Measurements from ENCODE around the gene SORBS1. TPM values are rescaled to one million over a fixed set of nuclear protein-coding genes. Genes with fewer than 3 reads are reported as not detected.

Gene SORBS1
- total and polyA plus RNA-seq, 4 donors = 33.2 to 71.3 (median 44.1) TPM

GRCh38 chr10:95441547-95441923 lies 119.6 kb downstream of the SORBS1 start:
- no peak for TF ChIP-seq RXRA (IDR thresholded peaks at IDR 0.05)
- no peak for TF ChIP-seq EGR1 (IDR thresholded peaks at IDR 0.05; ENCODE audit: low read depth in 2 of 2)
- TF ChIP-seq GABPA (IDR thresholded peaks at IDR 0.05 in 1 of 2, conservative IDR thresholded peaks at IDR 0.05 in 1 of 2) = no peak
- no peak for TF ChIP-seq ATF3 (IDR thresholded peaks at IDR 0.05)
- TF ChIP-seq HNF4A (conservative IDR thresholded peaks at IDR 0.05) = no peak
- TF ChIP-seq JUND (IDR thresholded peaks at IDR 0.05) = no peak
- no peak for TF ChIP-seq CTCF (IDR thresholded peaks at IDR 0.05; ENCODE audit: low read depth, low read length, missing input control)
- TF ChIP-seq RAD21 (IDR thresholded peaks at IDR 0.05) = no peak
- no peak for TF ChIP-seq SP1 (IDR thresholded peaks at IDR 0.05)
- TF ChIP-seq TAF1 (conservative IDR thresholded peaks at IDR 0.05) = no peak
- Histone ChIP-seq H3K27ac (ENCODE audit: low read depth in 1 of 2, low read length in 2 of 2) (peak overlapping the region; percentile 4 to 48), H3K9ac (ENCODE audit: low read depth in 1 of 2, low read length in 2 of 2) (no peak overlapping the region), H3K4me1 (ENCODE audit: control insufficient read depth in 4 of 4, insufficient read depth in 4 of 4, low read length in 3 of 4) (peaks cover 2 to 35% (median 23%) of the 10 kb centered on the region in 4 donors), H3K9me3 (ENCODE audit: control insufficient read depth in 4 of 4, low read length in 3 of 4) (no peaks in the 10 kb centered on the region), H3K36me3 (ENCODE audit: control insufficient read depth in 4 of 4, insufficient read depth in 3 of 4, low read depth in 1 of 4, low read length in 3 of 4) (peaks cover 0 to 7% (median 3%) of the 10 kb centered on the region in 4 donors), H3K4me3 (ENCODE audit: low read depth in 1 of 3, low read length in 3 of 3) (no peak overlapping the region), H3K27me3 (ENCODE audit: control insufficient read depth in 4 of 4, insufficient read depth in 4 of 4, low read length in 3 of 4) (no peaks in the 10 kb centered on the region)
- 94% methylated on average over 2 of the region's 2 CpGs for WGBS
- no peak for DNase-seq (ENCODE audit: low spot score)

- Histone ChIP-seq H3K27me3 (ENCODE audit: control insufficient read depth in 4 of 4, insufficient read depth in 4 of 4, low read length in 3 of 4) (no peaks in the 10 kb centered on the region), H3K36me3 (ENCODE audit: control insufficient read depth in 4 of 4, insufficient read depth in 3 of 4, low read depth in 1 of 4, low read length in 3 of 4) (peaks cover 0 to 7% (median 3%) of the 10 kb centered on the region in 4 donors), H3K9me3 (ENCODE audit: control insufficient read depth in 4 of 4, low read length in 3 of 4) (no peaks in the 10 kb centered on the region), H3K4me1 (ENCODE audit: control insufficient read depth in 4 of 4, insufficient read depth in 4 of 4, low read length in 3 of 4) (peaks cover 5 to 35% (median 25%) of the 10 kb centered on the region in 4 donors), H3K27ac (ENCODE audit: low read depth in 1 of 2, low read length in 2 of 2) (peak overlapping the region; percentile 38 to 48), H3K4me3 (ENCODE audit: low read depth in 1 of 3, low read length in 3 of 3) (no peak overlapping the region), H3K9ac (ENCODE audit: low read depth in 1 of 2, low read length in 2 of 2) (peak overlapping the region in 1 of 2 donors; percentile 38)
- 61% methylated on average over 7 of the region's 7 CpGs for WGBS
- DNase-seq (ENCODE audit: low spot score) = no peak
- TF ChIP-seq REST (IDR thresholded peaks at IDR 0.05) (peak; percentile 18), FOXA2 (IDR thresholded peaks at IDR 0.05) (no peak), YY1 (IDR thresholded peaks at IDR 0.05) (peak; percentile 21)
These were observed 120.2 kb downstream of the SORBS1 start for GRCh38 chr10:95440756-95441546.

Measured in liver (tissue), 9 donors.